Endothelial cell of umbilical vein (primary cell): ENCODE results near the gene CCDC32. TPM values are rescaled to one million over a fixed set of nuclear protein-coding genes. Genes with fewer than 3 reads are reported as not detected.

Experiments used
- BruUV-seq: library from RNA; stranded (reverse); fragments of 400-500 nt; replicated peaks from 2 replicates; lab custom pipeline; 2021; lab: Mats Ljungman, UMichigan
- CTCF ChIA-PET: fragments of 300-600, 350-600 bp; sonication (Branson Sonifier 250); formaldehyde crosslinking; loops from one replicate; lab custom pipeline; 2021; ENCODE audit warnings: antibody characterized with exemption, inconsistent platforms; lab: Charles Lee
- POLR2A ChIA-PET: fragments of 300-600, 350-600 bp; sonication (Branson Sonifier 250); formaldehyde crosslinking; loops from one replicate; lab custom pipeline; 2021; ENCODE audit warnings: antibody characterized with exemption, inconsistent platforms; lab: Charles Lee
- DNase-seq: peaks from one replicate; pipeline ENCODE4 v3.0.0-alpha.2; 2011; ENCODE audit warnings: low read depth, low spot score
- FAIRE-seq: peaks from 2 replicates; lab custom pipeline; 2011; peaks lifted over from hg19 to GRCh38; lab: Jason Lieb, UNC
- H2AFZ ChIP-seq: 2 replicates; pipeline ENCODE4 v1.6.0; 2012; ENCODE audit warnings: low read depth, low read length, control low read depth, inconsistent platforms
- H3K27ac ChIP-seq: 2 replicates; pipeline ENCODE4 v1.5.1; 2011; ENCODE audit warnings: low read depth, mild to moderate bottlenecking, control low read depth, low read length, moderate library complexity; ENCODE audit not compliant: insufficient read depth
- H3K27me3 ChIP-seq, 2 experiments: 2 replicates each; pipeline versions ENCODE4 v1.6.0 to v1.6.1; 2011; ENCODE audit warnings: low read length in 2 of 2, mixed read lengths in 1 of 2; ENCODE audit not compliant: control insufficient read depth in 2 of 2, insufficient read depth in 2 of 2
- H3K36me3 ChIP-seq, 2 experiments: 2 replicates in 1 of 2; 3 replicates in 1 of 2; pipeline ENCODE4 v1.5.1; 2011; ENCODE audit warnings: low read length in 2 of 2, mild to moderate bottlenecking in 1 of 2, moderate library complexity in 1 of 2; ENCODE audit not compliant: control insufficient read depth in 2 of 2, insufficient read depth in 2 of 2; ENCODE audit errors: extremely low read depth in 1 of 2
- H3K4me1 ChIP-seq: 3 replicates; pipeline ENCODE4 v1.5.1; 2011; ENCODE audit warnings: mild to moderate bottlenecking, low read length; ENCODE audit not compliant: control insufficient read depth, insufficient read depth; ENCODE audit errors: extremely low read depth
- H3K4me2 ChIP-seq: 2 replicates; pipeline ENCODE4 v1.6.1; 2011; ENCODE audit warnings: low read length, control low read depth, mixed read lengths; ENCODE audit not compliant: insufficient read depth
- H3K4me3 ChIP-seq, 3 experiments: fragments of 200-600 bp in 1 of 3; sonication (generic), shearing (Covaris generic) in 1 of 3; replicated peaks in 1 of 3; 2 replicates each; pipeline ENCODE4 v1.5.1; 2011 to 2016; ENCODE audit warnings: control low read depth in 3 of 3, low read length in 3 of 3, mild to moderate bottlenecking in 2 of 3, inconsistent platforms in 1 of 3, low read depth in 1 of 3, moderate library complexity in 1 of 3; ENCODE audit not compliant: insufficient read depth in 1 of 3
- H3K79me2 ChIP-seq: 2 replicates; pipeline ENCODE4 v1.6.0; 2012; ENCODE audit warnings: low read length, inconsistent platforms; ENCODE audit not compliant: control insufficient read depth, insufficient read depth
- H3K9ac ChIP-seq: replicated peaks from 2 replicates; pipeline ENCODE3; 2011; ENCODE audit warnings: low read length, control low read depth; ENCODE audit not compliant: insufficient read depth; ENCODE audit errors: extremely low read depth
- H3K9me1 ChIP-seq: replicated peaks from 3 replicates; pipeline ENCODE4 v1.6.0; 2011; ENCODE audit warnings: mild to moderate bottlenecking, low read length; ENCODE audit not compliant: control insufficient read depth, insufficient read depth; ENCODE audit errors: extremely low read depth
- H3K9me3 ChIP-seq: replicated peaks from 2 replicates; pipeline ENCODE4 v1.5.1; 2012; ENCODE audit warnings: low read length, inconsistent platforms; ENCODE audit not compliant: control insufficient read depth, insufficient read depth
- H4K20me1 ChIP-seq: replicated peaks from 2 replicates; pipeline ENCODE3; 2011; ENCODE audit warnings: mild to moderate bottlenecking, low read length; ENCODE audit not compliant: control insufficient read depth, insufficient read depth; ENCODE audit errors: extremely low read depth
- CTCF ChIP-seq, 2 donors: IDR thresholded peaks; 1 replicate in 1 of 2; 2 replicates in 1 of 2; pipeline ENCODE4 v1.5.1; 2011; ENCODE audit warnings: low read length in 2 of 2, mild to moderate bottlenecking in 2 of 2, moderate library complexity in 2 of 2, control low read depth in 1 of 2, inconsistent platforms in 1 of 2, low read depth in 1 of 2; ENCODE audit not compliant: insufficient read depth in 1 of 2; ENCODE audit errors: extremely low read depth in 1 of 2
- EZH2 ChIP-seq: IDR thresholded peaks from 2 replicates; pipeline ENCODE4 v1.6.1; 2012; ENCODE audit warnings: borderline replicate concordance, low read depth, mild to moderate bottlenecking, moderate library complexity, low read length, inconsistent platforms; ENCODE audit not compliant: severe bottlenecking
- FOS ChIP-seq: IDR thresholded peaks from 2 replicates; pipeline ENCODE4 v1.6.1; 2011; ENCODE audit warnings: mild to moderate bottlenecking, low read length, moderate library complexity, borderline replicate concordance; ENCODE audit not compliant: insufficient read depth
- GATA2 ChIP-seq: IDR thresholded peaks from 2 replicates; pipeline ENCODE4 v1.7.0; 2011; ENCODE audit warnings: low read depth, mild to moderate bottlenecking, moderate library complexity, mixed read lengths, low read length; ENCODE audit not compliant: insufficient read length, insufficient read depth
- JUN ChIP-seq: IDR thresholded peaks from 2 replicates; pipeline ENCODE4 v1.6.1; 2011; ENCODE audit warnings: borderline replicate concordance, low read depth; ENCODE audit not compliant: insufficient read length, insufficient read depth
- MYC ChIP-seq: IDR thresholded peaks from one replicate; pipeline ENCODE4 v1.6.1; 2011; ENCODE audit warnings: mild to moderate bottlenecking, low read depth, low read length
- POLR2A ChIP-seq: IDR thresholded peaks from 2 replicates; pipeline ENCODE4 v1.6.1; 2012; ENCODE audit warnings: low read depth, mild to moderate bottlenecking, control low read depth, low read length
- POLR2AphosphoS5 ChIP-seq: IDR thresholded peaks from 2 replicates; pipeline ENCODE4 v1.6.1; 2012; ENCODE audit warnings: low read depth, mild to moderate bottlenecking, control low read depth, low read length, moderate library complexity; ENCODE audit not compliant: insufficient read depth
- dilution Hi-C: fragments of 300-500 bp; cut with MboI; formaldehyde crosslinking; loops from one replicate; pipeline ENCODE4 v1.15.0; 2019; ENCODE audit warnings: low sequenced_read_pairs; ENCODE audit not compliant: extremely low pct_ligation_motif_present
- intact Hi-C: fragments of 100-400 bp; cut with micrococcal nuclease; formaldehyde crosslinking; loops from one replicate; pipeline ENCODE4 v1.10.0; 2022
- polyA plus RNA-seq, 4 experiments: library from polyadenylated mRNA; depleted of rRNA in 3 of 4; stranded (reverse) in 3 of 4; unstranded in 1 of 4; fragments of >200 nt; gene quantifications; 2 replicates each; pipeline versions ENCODE4 v1.2.1 to v1.2.3, GENCODE V29; 2011 to 2012; ENCODE audit warnings: missing spikeins in 1 of 4
- total RNA-seq: library from RNA; stranded (reverse); gene quantifications from 2 replicates; pipeline ENCODE4 v1.2.3, GENCODE V29; 2021
- TF ChIP-seq, protein P1 (sequence below): IDR thresholded peaks from 2 replicates; pipeline ENCODE4 v1.6.1; 2011; ENCODE audit not compliant: insufficient read depth, insufficient read length

The CCDC32 gene
- total and polyA plus RNA-seq, 2 donors (not counting 3 experiments of a cell fraction or from before 2014, with no cell fraction given): 22.9 to 24.0 TPM

DNA sequence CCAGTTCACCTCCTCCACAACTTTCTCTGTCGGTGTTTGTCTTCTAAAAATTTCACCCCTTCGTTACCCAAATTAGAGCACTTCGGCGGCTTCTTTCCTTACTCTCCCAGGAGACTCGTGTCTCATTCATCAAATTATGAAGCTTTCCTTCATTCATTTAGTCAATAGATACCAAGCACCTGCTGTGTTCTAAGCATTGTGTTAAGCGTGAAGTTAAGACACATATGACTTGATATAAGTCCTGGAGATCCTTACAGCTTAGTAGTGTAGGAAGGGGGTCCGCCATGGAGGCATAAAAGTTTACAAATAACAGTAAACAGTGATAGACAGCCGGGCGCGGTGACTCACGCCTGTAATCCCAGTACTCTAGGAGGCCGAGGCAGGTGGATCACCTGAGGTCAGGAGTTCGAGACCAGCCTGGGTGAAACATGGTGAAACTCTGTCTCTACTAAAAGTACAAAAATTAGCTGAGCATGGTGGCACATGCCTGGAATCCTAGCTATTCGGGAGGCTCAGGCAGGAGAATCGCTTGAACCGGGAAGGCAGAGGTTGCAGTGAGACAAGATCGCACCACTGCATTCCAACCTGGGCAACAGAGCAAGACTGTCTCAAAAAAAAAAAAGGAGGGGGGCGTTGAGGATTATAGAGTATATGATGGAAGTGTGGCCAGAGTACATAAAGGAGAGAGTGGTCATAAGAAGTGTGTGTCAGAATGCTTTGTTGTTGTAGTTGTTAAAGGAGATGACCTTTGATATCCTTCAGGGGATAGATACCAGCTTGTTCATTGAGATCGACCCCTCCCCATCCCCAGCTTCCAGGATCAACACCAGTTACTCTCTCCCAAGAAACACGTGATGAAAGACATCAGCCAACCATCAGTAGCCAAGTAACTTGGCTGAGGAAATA lies 744 bp upstream of the CCDC32 start:
- no peak for TF ChIP-seq MYC
- no peak for TF ChIP-seq GATA2
- TF ChIP-seq FOS: no peak
- no peak for TF ChIP-seq POLR2AphosphoS5
- TF ChIP-seq CTCF (IDR thresholded peaks at IDR 0.05; ENCODE audit: extremely low read depth in 1 of 2, insufficient read depth in 1 of 2, low read depth in 1 of 2, low read length in 2 of 2): no peak
- no peak for TF ChIP-seq EZH2
- no peak for TF ChIP-seq JUN
- TF ChIP-seq POLR2A: no peak
- TF ChIP-seq, protein P1, sequence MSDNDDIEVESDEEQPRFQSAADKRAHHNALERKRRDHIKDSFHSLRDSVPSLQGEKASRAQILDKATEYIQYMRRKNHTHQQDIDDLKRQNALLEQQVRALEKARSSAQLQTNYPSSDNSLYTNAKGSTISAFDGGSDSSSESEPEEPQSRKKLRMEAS: no peak
- no peaks in the 10 kb centered on the region for H4K20me1 ChIP-seq
- peaks cover 17% of the 10 kb centered on the region for H3K79me2 ChIP-seq
- no peak overlapping the region for H3K27ac ChIP-seq
- no peaks in the 10 kb centered on the region for H3K36me3 ChIP-seq
- DNase-seq (no peak), FAIRE-seq (no peak)
- POLR2A ChIA-PET: interaction anchor here (1.0 kb wide), 2 partner anchors 24 to 28 kb away, joined by 3 to 5 read pairs; partner anchors contain the start of gene KNL1
- H3K9ac ChIP-seq: no peak overlapping the region
- peak overlapping the region; percentile 74 for H3K4me2 ChIP-seq
- dilution Hi-C loops (no loop called here), intact Hi-C loops (loop anchor here (10.0 kb wide), 1 partner anchor 329 kb away; the partner anchor contains the start of gene VPS18)
- no peaks in the 10 kb centered on the region for H3K9me1 ChIP-seq
- CTCF ChIA-PET: interaction anchor here (0.5 to 2.2 kb wide), 7 partner anchors 7 to 293 kb away, joined by 3 to 24 read pairs (median 4); no protein-coding TSS in a partner anchor
- H2AFZ ChIP-seq: peak overlapping the region; percentile 80
- no peaks in the 10 kb centered on the region for H3K27me3 ChIP-seq
- peaks cover 21% of the 10 kb centered on the region for H3K4me1 ChIP-seq
- no peaks in the 10 kb centered on the region for H3K9me3 ChIP-seq
- H3K4me3 ChIP-seq: peak overlapping the region in 1 of 3 experiments; percentile 47
- no TSS peak for BruUV-seq
